ENCODE results near the gene FRMD5. TPM values are rescaled to one million over a fixed set of nuclear protein-coding genes. Genes with fewer than 3 reads are reported as not detected.
"Not testable (repeated sequence)": the region's sequence is repeated elsewhere in the genome, so short reads cannot be mapped to it uniquely, and the experiment has no call there.

FRMD5 gene
- total RNA-seq, 2 experiments from 2014 or later, result 0.15 TPM; not detected in 1

DNA sequence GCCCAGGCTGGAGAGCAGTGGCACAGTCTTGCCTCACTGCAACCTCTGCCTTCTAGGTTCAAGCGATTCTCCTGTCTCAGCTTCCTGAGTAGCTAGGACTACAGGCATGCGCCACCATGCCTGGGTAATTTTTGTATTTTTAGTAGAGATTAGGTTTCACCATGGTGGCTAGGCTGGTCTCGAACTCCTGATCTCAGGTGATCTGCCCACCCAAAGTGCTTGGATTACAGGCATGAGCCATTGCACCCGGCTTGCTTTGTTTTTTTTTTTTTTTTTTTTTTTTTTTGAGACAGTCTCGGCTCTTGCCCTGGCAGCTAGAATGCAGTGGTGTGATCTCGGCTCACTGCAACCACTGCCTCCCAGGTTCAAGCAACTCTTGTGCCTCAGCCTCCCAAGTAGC is 362.6 kb downstream of the FRMD5 start:
- peaks cover 54% of the 10 kb centered on the region for H3K4me1 Mint-ChIP-seq
- H3K27me3 Mint-ChIP-seq, H3K9me3 Mint-ChIP-seq, DNase-seq: not testable (repeated sequence)
- peaks cover 61% of the 10 kb centered on the region for H3K36me3 Mint-ChIP-seq (ENCODE audit: low read depth)
- POLR2A ChIA-PET, result interaction anchor here (0.6 kb wide), 1 partner anchor 372 kb away, joined by 3 read pairs; no protein-coding TSS in a partner anchor
- peak overlapping the region; percentile 55 for H3K4me3 Mint-ChIP-seq
- H3K27ac Mint-ChIP-seq, result peak overlapping the region; percentile 83
- CTCF ChIA-PET, result interaction anchor here (1.0 to 1.5 kb wide), 2 partner anchors 19 to 21 kb away, joined by 4 to 6 read pairs; no protein-coding TSS in a partner anchor

DNA sequence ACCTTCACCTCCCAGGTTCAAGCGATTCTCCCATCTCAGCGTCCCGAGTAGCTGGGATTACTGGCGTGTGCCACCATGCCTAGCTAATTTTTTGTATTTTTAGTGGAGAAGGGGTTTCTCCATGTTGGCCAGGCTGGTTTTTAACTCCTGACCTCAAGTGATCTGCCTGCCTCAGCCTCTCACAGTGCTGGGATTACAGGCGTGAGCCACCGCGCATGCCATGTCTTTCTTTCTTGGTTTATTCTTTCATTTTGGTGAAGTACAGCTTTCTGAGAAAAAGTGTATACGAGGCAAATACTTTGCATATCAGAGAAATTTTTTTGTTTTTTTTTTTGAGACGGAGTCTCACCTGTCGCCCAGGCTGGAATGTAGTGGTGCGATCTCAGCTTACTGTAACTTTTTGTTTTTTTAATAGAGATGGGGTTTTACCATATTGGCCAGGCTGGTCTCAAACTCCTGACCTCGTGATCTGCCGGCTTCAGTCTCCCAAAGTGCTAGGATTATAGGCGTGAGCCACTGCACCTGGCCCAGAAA is 363.5 kb downstream of the FRMD5 start:
- H3K4me1 Mint-ChIP-seq, result peaks cover 53% of the 10 kb centered on the region
- H3K36me3 Mint-ChIP-seq (ENCODE audit: low read depth), result peaks cover 62% of the 10 kb centered on the region
- POLR2A ChIA-PET, H3K9me3 Mint-ChIP-seq, H3K27me3 Mint-ChIP-seq, DNase-seq: not testable (repeated sequence)
- H3K27ac Mint-ChIP-seq, result peak overlapping the region; percentile 83
- CTCF ChIA-PET, result interaction anchor here (0.7 to 1.5 kb wide), 4 partner anchors 20 to 1332 kb away, joined by 3 to 6 read pairs (median 4); no protein-coding TSS in a partner anchor
- H3K4me3 Mint-ChIP-seq, result peak overlapping the region; percentile 55

DNA sequence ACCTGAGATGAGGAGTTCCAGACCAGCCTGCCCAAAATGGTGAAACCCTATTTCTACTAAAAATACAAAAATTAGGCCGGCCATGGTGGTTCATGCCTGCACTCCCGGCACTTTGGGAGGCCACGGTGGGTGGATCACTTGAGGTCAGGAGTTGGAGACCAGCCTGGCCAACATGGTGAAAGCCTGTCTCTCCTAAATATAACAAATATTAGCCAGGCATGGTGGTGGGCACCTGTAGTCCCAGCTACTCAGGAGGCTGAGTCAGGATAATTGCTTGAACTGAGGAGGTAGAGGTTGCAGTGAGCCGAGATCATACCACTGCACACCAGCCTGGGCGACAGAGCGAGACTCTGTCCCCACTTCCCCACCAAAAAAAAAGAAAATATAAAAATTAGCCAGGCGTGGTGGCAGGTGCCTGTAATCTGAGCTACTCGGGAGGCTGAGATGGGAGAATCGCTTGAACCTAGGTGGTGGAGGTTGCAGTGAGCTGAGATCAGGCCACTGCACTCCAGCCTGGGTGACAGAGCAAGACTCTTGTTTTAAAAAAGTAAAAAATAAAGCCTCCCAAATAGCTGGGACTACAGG is 364.3 kb downstream of the FRMD5 start:
- H3K4me3 Mint-ChIP-seq, result peak overlapping the region; percentile 40
- CTCF ChIA-PET, result interaction anchor here (0.7 to 1.5 kb wide), 3 partner anchors 21 to 1333 kb away, joined by 3 to 6 read pairs (median 3); no protein-coding TSS in a partner anchor
- H3K36me3 Mint-ChIP-seq (ENCODE audit: low read depth), result peaks cover 57% of the 10 kb centered on the region
- H3K4me1 Mint-ChIP-seq, result peaks cover 60% of the 10 kb centered on the region
- H3K9me3 Mint-ChIP-seq, DNase-seq, H3K27ac Mint-ChIP-seq, POLR2A ChIA-PET, H3K27me3 Mint-ChIP-seq: not testable (repeated sequence)

DNA sequence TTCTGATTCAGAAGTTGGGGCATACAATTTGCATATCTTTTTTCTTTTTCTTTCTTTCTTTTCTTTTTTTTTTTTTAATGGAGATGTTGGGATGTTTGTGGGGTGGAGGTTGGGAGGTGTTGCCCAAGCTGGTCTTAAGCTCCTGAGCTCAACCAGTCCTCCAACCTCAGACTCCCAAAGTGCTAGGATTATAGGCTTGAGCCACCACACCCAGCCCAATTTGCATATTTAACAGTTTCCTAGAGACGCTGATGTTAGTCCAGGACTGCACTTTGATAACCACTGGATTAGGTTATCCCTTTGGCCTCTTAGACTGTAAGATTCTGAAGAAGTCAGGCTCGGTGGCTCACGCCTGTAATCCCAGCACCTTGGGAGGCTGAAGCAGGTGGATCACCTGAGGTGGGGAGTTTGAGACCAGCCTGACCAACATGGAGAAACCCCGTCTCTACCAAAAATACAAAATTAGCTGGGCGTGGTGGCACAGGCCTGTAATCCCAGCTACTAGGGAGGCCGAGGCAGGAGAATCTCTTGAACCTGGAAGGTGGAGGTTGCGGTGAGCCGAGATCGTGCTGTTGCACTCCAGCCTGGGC is 365.0 kb downstream of the FRMD5 start:
- CTCF ChIA-PET, DNase-seq, H3K27me3 Mint-ChIP-seq, POLR2A ChIA-PET, H3K9me3 Mint-ChIP-seq: not testable (repeated sequence)
- peaks cover 58% of the 10 kb centered on the region for H3K4me1 Mint-ChIP-seq
- peak overlapping the region; percentile 96 for H3K4me3 Mint-ChIP-seq
- peaks cover 52% of the 10 kb centered on the region for H3K36me3 Mint-ChIP-seq (ENCODE audit: low read depth)
- peak overlapping the region; percentile 15 for H3K27ac Mint-ChIP-seq

DNA sequence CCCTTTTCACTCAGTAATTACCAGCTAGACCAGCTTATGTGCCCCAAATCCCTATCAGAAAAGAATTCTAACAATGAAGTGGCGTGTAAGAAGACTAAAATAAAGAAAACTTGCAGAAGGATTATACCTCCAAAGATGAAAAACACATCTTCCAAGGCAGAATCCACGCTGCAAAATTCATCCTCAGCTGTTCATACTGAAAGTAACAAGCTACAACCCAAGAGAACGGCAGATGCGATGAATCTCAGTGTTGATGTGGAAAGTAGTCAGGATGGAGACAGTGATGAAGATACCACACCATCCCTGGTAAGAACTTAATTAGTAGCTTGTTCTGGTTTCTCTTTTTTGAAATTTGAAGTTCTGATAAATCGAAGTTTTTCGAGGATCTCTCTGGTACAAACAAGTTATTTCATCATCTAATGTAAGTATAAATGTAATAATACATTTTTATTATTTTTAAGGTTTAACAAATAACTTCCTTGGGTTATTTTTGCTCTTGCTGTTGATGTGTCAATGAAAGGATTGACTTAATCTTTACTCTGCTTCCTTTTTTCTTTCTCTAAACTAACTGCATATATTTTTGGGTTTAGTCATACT is 366.9 kb downstream of the FRMD5 start:
- Mint-ChIP-seq H3K27ac (peak overlapping the region; percentile 97), H3K4me3 (peak overlapping the region; percentile 96), H3K4me1 (peaks cover 63% of the 10 kb centered on the region), H3K9me3 (peaks cover 2% of the 10 kb centered on the region), H3K36me3 (ENCODE audit: low read depth) (peaks cover 52% of the 10 kb centered on the region), H3K27me3 (no peaks in the 10 kb centered on the region)
- peak; percentile 42 for DNase-seq
- POLR2A ChIA-PET, result interaction anchor here (0.6 to 0.9 kb wide), 3 partner anchors 21 to 35 kb away, joined by 3 to 4 read pairs (median 3); partner anchors contain the start of genes HYPK and SERINC4
- CTCF ChIA-PET, result interaction anchor here (1.3 to 1.4 kb wide), 2 partner anchors 9 to 13 kb away, joined by 3 to 5 read pairs; no protein-coding TSS in a partner anchor

DNA sequence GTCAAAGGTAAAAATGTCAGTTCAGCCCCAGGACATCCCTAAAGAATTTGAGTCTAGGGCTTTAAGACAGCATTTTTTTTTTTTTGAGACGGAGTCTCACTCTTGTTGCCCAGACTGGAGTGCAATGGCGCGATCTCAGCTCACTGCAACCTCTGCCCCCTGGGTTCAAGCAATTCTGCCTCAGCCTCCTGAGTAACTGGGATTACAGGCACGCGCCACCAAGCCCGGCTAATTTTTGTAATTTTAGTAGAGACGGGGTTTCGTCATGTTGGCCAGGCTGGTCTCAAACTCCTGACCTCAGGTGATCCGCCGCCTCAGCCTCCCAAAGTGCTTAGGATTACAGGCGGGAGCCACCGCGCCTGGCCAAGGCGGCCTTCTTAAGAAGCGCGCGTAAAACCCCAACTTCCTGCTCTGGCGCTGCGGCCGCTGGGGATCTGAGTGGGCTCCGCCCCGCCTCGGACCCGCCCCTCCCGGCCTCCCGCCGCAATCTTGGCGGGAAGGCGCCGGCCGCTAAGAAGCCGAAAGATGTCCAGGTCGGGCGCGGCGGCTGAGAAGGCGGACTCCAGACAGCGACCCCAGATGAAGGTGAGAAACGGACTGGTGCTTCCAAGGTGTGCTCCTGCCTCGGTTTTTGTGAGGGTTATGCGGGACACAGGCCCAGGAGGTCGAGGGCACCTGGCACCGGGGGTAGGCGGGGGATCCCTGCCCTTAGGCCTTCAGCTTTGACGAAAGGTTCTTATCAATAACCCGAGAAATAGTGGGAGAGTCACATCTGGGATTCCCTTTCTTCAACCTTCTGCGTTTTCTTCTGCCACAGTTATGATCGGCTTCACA is 368.3 kb downstream of the FRMD5 start, which contains the start of gene WDR76:
Gene WDR76 (plus strand): TSS at position 495 of the 834 bp plus-strand sequence. CDS start 31 bp downstream, at position 526.
- ChIA-PET CTCF (interaction anchor here (1.0 to 1.3 kb wide), 2 partner anchors 15 to 17 kb away, joined by 3 to 5 read pairs; no protein-coding TSS in a partner anchor), POLR2A (interaction anchor here (0.5 to 0.9 kb wide), 2 partner anchors 23 to 34 kb away, joined by 3 read pairs; no protein-coding TSS in a partner anchor)
- H3K4me1 Mint-ChIP-seq, result peaks cover 65% of the 10 kb centered on the region
- peaks cover 2% of the 10 kb centered on the region for H3K9me3 Mint-ChIP-seq
- peak within 1 kb of the TSS; percentile 96 for H3K4me3 Mint-ChIP-seq
- no peaks in the 10 kb centered on the region for H3K27me3 Mint-ChIP-seq
- H3K27ac Mint-ChIP-seq, result peak within 1 kb of the TSS; percentile 97
- peak; percentile 82 for DNase-seq
- H3K36me3 Mint-ChIP-seq (ENCODE audit: low read depth), result peaks cover 46% of the 10 kb centered on the region

DNA sequence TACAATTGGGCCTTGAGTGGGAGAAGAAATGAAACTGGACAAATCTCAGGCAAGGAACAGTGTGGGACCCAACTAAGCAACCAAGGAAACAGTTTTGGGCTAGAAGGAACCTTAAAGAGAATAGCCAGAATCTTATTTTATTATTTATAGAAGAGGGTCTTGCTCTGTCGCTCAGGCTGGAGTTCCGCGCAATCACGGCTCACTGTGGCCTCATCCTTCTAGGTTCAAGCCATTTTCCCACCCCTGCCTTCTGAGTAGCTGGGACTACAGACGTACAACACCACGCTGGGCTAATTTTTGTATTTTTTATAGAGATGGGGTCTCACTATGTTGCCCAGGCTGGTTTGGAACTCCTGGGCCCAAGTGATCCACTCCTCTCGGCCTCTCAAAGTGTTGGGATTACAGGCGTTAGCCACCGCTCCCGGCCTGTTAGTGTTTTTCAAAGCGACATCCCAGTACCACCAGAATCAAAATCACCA is 369.0 kb downstream of the FRMD5 start:
- Mint-ChIP-seq H3K36me3 (ENCODE audit: low read depth) (peaks cover 47% of the 10 kb centered on the region), H3K4me3 (peak overlapping the region; percentile 96), H3K4me1 (peaks cover 65% of the 10 kb centered on the region), H3K9me3 (peaks cover 2% of the 10 kb centered on the region), H3K27ac (peak overlapping the region; percentile 97), H3K27me3 (no peaks in the 10 kb centered on the region)
- ChIA-PET POLR2A (no interaction called here), CTCF (no interaction called here)
- DNase-seq, result no peak

DNA sequence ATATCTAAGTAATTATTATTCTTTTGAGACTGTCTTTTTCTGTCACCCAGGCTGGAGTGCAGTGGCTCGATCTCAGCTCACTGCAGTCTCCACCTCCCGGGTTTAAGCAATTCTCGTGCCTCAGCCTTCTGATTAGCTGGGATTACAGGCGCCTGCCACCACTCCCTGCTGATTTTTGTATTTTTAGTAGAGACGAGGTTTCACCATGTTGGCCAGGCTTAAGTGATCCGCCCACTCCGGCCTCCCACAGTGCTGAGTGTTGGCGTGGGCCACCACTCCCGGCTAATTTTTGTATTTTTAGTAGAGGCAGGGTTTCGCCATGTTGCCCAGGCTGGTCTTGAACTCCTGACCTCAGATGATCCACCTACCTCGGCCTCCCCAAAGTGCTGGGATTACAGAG is 369.8 kb downstream of the FRMD5 start:
- not testable (repeated sequence) for H3K9me3 Mint-ChIP-seq, H3K27me3 Mint-ChIP-seq, H3K4me3 Mint-ChIP-seq, DNase-seq
- H3K36me3 Mint-ChIP-seq (ENCODE audit: low read depth), result peaks cover 42% of the 10 kb centered on the region
- peaks cover 60% of the 10 kb centered on the region for H3K4me1 Mint-ChIP-seq
- ChIA-PET POLR2A (interaction anchor here (0.5 to 1.1 kb wide), 3 partner anchors 12 to 49 kb away, joined by 3 to 6 read pairs (median 4); partner anchors contain the start of gene ELL3), CTCF (interaction anchor here (0.6 to 1.0 kb wide), 4 partner anchors 12 to 1768 kb away, joined by 3 to 6 read pairs (median 4); no protein-coding TSS in a partner anchor)
- peak overlapping the region; percentile 97 for H3K27ac Mint-ChIP-seq

DNA sequence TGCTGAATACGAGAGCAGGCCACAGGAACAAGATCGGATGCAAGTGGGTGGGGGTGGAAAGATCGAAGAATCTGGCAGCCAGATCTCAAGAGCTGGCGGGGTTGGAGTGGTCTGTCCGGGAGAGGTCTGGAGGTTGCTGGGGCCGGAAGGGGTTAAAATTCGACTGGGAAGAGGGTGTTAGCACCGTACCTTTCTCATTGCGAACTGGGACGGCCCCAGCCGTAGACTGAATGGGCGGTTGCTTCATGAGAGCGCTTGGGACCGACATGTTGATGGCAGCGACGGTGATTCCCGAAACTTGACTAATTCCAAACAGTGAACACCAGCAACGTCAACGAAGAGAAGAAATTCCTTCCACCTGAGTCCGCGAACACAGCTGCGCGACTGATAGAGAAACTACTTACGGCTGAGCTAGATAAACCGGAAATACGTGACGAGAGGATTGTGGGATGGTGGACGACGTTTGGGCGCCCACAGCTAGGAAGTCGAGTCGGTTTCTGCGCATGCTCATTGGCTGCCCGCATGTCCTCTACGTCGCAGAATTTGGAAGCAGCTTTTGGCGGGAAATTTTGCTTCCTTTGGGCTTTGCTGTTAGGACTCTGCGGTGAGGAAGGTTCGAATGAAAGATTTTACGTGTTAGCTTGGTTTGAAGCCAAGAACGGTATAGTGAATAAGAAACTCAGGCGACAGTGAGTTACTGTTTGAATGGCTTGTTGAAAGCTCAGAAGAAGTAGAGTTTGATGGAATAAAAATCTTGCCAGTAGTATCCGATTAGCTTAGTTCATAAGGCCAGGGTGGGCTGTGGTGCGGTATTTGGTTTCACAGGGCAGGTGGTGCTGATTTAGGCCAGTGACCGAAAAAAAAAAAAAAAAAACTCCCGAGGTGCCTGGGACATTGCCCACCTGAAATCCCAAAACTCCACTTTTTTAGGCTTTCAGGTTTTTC is 370.5 kb downstream of the FRMD5 start, which contains the start of gene MFAP1:
Gene MFAP1 (minus strand): TSS at position 389 of the 945 bp plus-strand sequence. CDS start 121 bp downstream, at position 268.
- Mint-ChIP-seq H3K4me3 (peak within 1 kb of the TSS; percentile 91), H3K36me3 (ENCODE audit: low read depth) (peaks cover 36% of the 10 kb centered on the region), H3K4me1 (peaks cover 55% of the 10 kb centered on the region), H3K27ac (peak within 1 kb of the TSS; percentile 98), H3K27me3 (no peaks in the 10 kb centered on the region), H3K9me3 (peaks cover 2% of the 10 kb centered on the region)
- DNase-seq, result peak; percentile 95
- CTCF ChIA-PET, result interaction anchor here (0.6 to 1.0 kb wide), 4 partner anchors 12 to 1769 kb away, joined by 3 to 6 read pairs (median 4); no protein-coding TSS in a partner anchor
- POLR2A ChIA-PET, result interaction anchor here (0.5 to 1.1 kb wide), 6 partner anchors 13 to 485 kb away, joined by 3 to 6 read pairs (median 4); partner anchors contain the start of genes ELL3, HYPK and SERINC4

DNA sequence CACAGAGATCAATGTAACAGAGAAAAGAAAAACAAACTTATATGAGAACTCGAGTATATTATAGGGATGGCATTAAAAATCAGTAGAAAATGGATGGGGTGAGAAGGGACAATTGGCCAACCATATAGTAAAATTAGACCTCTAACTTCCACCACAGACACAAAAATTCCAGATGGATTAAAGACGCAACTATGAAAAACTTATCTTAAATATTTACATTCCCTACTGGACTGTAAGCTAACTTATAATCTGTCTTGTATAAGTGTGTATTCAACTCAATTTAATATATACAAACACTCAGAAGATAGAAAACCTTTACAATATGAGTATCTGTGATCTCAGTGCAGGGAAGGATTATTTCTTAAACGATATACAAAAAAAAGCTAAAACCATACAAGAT is 373.6 kb downstream of the FRMD5 start:
- peaks cover 2% of the 10 kb centered on the region for H3K9me3 Mint-ChIP-seq
- peaks cover 24% of the 10 kb centered on the region for H3K36me3 Mint-ChIP-seq (ENCODE audit: low read depth)
- peak overlapping the region; percentile 63 for H3K27ac Mint-ChIP-seq

More for the DNA sequence above, 373.6 kb downstream of the FRMD5 start:
- ChIA-PET CTCF (interaction anchor here (0.6 to 2.6 kb wide), 3 partner anchors 12 to 19 kb away, joined by 3 to 7 read pairs (median 3); no protein-coding TSS in a partner anchor), POLR2A (interaction anchor here (0.6 kb wide), 1 partner anchor 26 kb away, joined by 5 read pairs; no protein-coding TSS in a partner anchor)
- H3K4me3 Mint-ChIP-seq, result peak overlapping the region; percentile 33
- no peak for DNase-seq
- no peaks in the 10 kb centered on the region for H3K27me3 Mint-ChIP-seq
- peaks cover 47% of the 10 kb centered on the region for H3K4me1 Mint-ChIP-seq
